HG03139 (cell line): ENCODE results near the gene FOXB1.

Source experiments
- ATAC-seq: cut with Tn5 transposase; IDR thresholded peaks from one replicate; pipeline ENCODE4 v1.9.1; 2021; ENCODE audit not compliant: unreplicated experiment

Gene FOXB1

DNA sequence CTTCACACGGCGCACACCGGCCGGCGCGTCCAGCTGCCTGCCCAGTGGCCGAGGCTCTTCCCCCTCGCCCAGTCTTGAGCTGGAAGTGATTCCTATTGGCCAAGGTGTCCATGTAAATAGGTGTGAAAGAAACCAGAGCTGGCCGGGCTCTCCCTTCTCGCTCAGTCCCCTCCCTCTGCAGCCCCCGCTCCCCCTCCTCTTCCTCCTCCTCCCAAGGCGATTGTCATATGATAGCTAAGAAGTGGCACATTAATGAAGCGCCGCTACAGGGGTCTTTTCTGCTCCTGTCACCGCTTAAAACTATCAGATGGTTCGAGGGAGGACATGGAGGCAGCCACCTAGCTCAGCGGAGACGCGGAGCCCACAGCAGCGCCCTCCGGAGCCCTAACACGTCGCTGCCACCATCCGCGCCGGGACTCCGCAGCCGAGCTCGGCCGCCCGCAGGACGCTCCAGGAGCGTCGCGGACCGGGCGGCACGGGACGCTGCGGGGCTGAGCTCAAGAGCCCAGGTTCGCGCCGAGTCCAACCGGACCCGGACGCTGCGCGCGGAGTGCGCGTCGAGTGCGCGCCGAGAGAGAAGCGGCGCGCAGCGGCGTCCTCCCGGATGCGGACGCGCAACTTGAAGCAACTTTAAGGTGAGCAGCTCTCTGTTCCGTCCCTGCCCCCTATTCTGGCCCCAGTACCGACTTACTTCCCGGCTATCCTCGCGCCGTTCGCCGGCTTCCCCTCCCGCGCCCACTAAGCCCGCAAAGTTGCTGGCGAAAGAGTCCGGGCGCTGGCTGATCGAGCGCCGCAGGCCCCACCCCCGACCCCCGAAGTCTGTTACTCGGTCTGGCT, at the start of gene FOXB1:
Gene FOXB1, plus strand, starts transcription at position 303 of the 837 bp plus-strand sequence. CDS start 653 bp downstream, outside the sequence.
- no peak for ATAC-seq

DNA sequence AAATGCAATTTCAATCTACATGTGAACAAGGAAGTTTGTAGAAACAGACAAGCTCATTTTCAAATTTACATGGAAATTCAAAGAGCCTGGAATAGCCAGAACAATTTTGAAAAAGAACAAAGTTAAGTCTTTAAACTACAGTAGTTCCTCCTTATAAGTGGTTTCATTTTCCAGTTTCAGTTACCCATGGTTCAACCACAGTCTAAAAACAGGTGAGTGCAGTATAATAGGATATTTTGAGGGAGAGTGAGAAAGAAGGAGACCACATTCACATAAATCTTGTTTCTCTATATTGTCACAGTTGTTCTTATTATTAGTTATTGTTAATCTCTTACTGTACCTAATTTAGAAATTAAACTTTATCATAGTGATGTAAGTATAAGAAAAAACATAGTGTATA, 45.8 kb upstream of the FOXB1 start:
- ATAC-seq: no peak

DNA sequence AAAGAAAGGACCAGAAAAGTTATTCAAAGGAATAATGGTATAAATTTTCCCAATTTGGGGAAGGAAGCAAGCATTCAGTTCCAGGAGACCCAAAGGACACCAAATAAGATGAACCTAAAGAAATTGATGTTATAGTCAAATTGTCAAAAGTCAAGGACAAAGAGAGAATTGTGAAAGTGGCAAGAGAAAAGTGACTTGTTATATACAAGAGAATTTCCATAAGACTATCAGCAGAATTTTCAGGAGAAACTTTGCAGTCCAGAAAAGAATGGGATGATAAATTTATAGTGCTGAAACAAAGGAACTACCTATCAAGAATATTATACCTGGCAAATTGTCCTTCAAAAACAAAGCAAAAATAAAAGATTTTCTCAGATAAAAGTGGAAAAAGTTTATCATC, 43.8 kb upstream of the FOXB1 start:
- ATAC-seq: no peak

DNA sequence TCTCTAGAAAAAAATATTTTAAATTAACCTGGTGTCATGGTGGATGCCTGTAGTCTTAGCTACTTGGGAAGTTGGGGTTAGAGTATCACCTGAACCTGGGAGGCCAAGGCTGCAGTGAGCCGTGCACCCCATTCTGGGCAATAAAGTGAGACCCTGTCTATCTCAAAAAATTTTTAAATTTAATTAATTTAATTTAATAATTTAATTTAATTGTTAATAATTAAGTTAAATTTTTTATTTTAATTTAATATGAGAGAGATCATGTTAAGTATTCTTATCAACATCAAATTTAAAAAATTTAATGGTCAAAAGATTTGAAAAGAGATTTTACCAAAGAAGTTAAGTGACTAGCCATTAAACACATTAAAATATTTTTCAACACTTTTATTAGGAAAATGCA, 40.8 kb upstream of the FOXB1 start:
- ATAC-seq: no peak

DNA sequence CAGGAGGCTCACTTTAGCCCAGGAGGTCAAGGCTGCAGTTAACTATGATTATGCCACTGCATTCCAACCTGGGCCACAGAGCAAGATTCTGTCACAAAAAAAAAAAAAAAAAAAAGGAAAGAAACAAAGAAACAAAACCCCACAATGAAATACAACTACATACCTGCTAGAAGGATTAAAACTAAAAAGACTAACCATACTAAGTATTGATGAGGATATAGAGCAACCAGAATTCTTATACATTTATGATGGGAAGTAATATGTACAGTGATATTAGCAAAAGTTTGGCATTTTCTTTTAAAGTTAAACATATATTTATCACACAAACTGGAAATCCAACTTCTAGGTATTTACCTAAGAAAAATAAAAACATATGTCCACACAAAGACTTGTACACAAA, 40.2 kb upstream of the FOXB1 start:
- no peak for ATAC-seq

DNA sequence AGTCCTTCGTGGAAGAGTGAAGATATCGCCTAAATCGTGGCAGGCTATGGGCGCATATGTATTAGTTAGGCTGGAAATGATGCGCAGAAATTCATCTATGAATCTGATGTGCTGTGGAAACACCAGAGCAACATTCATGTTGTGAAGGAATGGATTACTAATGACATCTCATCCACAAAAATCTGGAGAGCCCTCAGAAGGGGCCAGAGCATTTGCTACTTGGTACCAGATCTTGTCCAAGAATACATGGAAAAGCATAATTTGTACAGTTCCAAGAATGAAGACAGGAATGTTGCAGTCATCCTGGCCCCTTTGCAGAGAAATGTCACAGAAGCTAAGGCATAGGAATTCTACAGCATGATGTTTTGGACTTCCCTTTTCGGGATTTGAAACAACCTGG, 38.4 kb upstream of the FOXB1 start:
- ATAC-seq: no peak

DNA sequence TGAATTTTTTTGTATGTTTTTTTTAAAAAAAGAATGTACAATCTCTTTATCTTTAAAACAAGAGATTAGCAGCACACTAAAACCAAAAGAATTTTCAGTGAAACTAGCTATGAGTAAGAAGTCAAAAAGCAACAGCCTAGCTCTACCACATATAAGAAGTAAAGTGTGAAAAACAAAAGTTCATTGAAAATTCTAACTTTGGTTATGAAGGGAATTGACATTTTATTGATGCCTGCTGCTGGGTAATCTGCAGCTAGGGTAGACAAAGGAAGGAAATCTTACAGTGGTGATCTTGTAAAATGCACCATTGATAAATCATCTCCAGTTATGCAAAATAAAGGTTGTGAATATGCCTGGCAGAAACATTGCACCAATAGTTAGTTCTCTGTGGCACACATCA, 37.8 kb upstream of the FOXB1 start:
- no peak for ATAC-seq

DNA sequence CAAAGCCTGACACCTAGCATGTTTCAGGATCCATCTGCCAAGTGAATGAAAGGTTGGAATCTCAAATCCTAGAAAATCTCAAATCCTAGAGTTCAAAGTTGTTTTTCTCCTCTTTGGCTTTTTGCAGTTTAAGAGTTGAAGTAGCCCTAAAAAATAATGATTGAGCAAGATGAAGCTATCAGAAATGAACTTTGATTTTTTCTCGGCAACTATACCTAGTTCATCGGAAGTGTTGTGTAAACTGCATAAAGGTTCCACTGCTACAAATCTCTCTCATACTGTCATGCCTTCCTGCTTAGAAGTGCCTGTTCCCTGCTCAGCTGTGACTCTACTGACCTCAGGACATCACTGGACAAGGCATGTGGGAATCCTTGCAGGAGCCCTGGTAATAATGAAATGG, 35.8 kb upstream of the FOXB1 start:
- no peak for ATAC-seq

DNA sequence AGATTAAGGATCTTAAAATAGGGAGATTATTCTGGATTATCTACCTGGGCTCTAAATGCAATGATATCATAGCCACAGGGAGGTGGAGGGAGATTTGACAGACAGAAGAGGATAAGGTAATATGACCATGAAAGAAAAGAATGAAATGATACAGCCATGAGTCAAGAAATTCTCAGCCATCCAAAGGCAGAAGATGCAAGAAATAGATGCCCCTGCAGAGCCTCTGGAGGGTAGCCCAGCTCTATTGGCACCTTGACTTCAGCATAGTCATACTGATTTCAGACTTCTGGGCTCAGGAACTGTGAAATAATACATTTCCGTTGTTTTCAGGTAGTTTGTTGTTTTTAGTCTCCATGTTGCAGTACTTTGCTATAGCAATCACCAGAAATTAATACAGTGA, 31.9 kb upstream of the FOXB1 start:
- ATAC-seq: no peak

DNA sequence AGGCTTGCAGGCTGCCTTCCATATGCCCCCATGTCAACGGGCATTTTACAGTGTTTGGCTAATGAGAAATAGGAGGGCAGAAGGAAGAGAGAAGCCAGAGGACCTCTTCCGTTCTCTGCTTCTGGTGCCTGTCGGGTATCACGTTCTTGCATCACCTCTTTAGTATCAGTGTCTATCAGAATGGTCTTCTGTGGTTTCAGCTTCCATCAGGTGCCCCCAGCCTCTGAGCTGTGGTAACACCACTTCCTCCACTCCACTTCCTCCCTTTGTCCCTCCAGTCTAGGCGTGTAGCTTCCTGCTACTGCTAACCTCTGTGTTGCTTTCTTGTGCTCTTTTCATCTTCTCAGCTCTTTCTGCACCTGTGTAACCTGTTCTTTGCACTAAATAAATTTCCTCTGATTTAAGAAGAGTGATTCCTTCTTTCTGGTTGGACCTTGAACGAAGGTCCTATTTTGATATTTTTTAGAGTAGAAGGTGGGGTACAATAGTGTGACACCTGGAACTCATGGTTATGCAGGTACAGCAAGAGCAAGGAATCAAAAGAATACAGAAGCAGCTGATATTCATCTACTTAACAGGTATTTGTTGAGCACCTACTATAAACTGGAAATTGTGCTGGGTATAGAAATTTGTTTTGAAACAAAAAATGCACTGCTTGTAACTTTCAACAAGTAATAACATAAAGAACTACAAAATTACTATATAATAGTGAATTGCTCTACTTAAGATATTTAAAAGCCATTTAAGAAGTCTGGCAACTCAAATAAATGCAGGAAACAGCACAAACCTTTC, 27.4 kb upstream of the FOXB1 start:
- ATAC-seq: no peak

DNA sequence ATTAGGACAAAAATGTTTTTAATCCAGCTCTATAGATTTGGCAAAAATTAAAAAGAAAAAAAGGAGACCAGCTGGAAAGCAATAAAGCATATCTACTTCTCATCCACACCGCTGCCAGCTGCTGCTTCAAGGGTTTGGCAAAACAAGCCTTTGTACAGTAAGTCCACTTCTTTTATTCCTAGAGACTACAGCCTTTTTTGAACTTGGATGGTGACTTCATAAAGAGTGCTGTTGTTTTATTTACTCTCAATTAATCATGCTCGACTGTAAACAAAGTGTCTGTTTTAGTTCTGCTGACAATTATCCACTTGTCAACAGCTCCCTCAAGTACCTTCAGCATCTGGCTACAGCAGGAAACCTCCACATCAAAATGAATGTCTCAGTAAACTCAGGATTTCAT, 12.3 kb upstream of the FOXB1 start:
- ATAC-seq: no peak

DNA sequence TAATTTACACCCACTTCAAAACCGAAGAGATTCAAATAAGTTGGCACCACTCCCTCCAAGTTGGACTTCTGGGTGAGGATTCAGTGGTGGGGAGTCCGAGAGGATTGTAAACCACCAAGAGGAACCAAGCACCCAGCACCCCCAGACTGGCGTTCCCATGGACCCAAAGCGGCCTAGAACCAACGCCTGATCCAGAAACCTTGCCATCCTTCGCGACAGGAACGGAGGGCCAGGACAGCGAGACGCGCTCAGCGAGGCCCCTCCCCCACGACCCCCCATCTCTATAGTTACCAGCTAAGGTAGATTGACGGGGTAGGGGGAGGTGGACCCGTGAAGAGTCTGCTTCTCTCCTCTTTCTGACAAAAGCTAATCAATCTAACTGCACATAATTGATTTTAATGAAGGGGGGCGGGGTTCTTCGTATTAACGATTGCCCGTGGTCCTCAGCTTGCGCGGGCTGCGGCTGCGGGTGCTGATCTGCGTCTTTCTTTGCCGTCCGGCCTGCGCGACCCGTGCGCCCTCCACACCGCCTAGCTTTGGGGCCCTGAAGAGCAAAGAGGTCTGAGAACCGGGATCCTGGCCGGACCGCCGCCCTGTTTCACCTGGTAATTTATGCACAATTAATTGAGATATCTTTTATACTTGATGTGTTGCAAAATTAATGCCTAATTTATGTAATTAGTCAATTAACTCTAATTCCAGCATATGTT, 10.9 kb upstream of the FOXB1 start:
- no peak for ATAC-seq

DNA sequence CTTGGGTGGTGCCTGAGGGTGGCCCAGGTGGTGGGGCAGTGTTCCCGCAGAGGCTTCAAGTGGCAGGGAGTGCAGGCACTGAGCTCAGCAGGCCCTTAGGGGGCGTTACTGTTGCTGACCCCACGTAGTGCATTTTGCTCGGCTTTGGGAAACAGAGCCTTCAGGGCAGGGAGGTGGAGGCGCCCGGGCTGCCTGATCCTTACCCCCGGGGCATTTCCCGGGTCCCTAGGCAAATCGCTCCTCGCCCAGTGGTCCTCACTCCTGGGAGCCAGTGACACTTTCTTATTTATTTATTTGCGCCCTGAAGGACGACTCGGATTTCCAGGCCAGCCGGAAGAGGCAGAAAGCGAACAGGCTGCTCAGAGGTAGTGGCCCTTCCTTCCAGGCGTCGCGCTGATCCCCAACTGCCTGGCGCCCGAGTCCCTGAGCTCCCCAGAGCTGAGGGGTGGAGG, 10.1 kb upstream of the FOXB1 start:
- no peak for ATAC-seq

DNA sequence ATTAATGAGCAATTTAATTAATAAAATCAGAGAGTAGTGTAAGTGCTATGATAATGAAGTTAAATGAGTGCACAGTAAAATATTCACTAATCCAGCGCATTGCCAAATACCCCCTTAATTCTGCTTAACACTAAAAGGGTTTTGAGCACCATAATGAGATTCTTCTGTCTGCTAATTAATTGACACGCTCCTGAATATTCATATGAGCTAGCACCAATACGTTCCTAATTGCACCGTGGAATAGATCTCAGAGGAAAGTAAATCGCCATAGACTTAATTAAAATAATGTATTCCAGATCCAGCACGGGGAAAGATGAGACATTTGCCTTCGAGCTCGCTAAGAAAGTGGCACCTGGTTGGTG, 9.6 kb upstream of the FOXB1 start:
- no peak for ATAC-seq

DNA sequence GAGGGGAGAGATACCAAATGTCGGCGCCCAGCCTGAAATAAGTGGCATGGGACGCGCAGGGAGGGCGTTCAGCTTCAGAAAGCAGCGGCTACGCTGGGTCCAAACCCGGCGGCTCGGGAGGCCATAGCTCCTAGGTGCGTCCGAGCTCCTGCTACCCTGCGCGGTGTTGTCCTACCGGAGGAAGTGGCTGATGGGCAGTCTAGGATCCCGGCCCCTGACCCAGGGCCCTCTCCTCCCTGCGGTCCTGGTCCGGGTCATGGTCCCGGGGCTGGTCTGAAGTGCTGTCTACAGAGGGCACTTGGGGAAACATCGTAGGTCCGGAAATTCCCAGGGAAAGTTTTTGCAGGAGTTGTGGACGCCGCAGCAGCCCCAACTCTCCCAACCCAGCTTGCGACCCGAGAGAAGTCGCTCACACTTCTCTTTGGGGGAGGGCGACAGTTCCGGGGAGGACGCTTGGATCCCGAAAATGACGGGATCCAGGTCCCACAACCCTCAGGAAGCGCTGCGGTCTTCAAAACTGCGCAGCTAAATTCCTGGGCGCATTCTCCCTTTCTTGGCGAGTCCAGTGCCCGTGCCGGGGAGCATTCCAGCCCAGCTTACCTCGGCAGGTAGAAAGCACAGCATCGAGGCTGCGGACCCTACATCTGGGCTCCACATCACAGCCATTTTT, 9.1 kb upstream of the FOXB1 start:
- ATAC-seq: no peak

DNA sequence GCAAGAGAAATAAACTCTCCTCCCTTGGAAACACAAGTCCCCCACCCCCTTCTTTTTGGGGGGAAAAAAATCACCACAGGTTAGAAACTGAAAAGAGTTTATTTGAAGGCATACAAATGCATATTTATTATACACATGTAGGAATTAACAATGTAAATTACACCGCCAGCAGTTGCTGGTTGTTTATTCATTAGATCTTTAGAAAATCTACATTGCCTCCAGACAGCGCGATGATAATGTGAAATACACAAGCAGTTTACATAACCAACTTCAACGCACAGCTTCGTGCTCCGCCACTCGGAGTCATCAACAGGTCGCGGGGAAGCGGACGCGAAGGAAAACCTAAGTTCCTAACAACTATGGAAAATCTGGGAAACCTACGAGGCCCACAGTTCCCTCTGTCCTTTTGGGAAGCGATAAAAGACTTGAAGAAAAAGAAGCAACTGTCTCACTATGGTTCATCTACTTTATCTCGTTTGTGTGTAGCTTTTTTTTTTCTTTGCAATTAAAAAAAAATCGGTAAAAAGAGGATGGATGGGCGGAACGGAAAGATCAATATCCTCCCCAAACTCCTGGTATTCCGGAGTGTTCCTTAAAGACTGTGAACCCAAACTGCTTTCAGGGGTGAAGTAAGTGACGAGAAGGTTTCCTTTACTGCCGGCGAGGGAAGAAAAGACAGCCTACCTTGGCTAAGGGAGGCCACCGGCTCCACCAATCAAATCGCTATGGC, 8.4 kb upstream of the FOXB1 start:
- ATAC-seq: no peak

DNA sequence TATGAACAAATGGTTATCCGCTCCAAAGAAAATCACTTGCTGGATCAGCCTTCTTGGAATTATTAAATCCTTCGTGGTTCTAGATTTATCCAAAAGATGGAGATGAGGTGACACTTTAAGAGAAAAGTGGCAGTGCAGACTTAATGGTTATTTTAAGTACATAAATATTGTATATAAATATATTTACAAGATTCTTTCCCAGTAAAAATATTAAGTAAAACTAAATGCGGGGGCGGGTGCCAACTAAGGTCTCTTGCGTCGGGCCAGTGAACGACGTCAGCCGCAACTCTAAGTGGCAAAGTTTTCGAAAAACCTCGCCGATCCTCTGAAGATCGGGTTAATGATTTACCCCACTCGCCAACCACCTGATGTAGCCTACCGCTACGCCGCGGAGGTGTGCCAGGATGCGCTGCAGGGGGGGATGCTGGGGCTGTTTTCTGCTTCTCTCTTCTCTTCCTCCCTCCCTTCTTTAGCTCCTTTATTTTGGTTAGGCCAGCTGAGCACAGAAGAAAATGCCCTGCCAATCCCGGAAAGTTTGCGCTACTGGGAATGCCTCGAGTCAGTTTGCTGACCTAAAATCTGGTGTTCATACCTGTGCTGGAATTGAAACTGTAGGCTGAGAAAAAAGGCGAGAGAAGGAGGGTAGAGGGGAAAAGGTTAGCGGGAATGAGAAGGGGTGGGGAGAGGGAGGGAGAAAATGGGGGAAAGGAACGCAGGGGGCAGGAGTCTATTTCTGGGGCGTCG, 7.6 kb upstream of the FOXB1 start:
- ATAC-seq: no peak

DNA sequence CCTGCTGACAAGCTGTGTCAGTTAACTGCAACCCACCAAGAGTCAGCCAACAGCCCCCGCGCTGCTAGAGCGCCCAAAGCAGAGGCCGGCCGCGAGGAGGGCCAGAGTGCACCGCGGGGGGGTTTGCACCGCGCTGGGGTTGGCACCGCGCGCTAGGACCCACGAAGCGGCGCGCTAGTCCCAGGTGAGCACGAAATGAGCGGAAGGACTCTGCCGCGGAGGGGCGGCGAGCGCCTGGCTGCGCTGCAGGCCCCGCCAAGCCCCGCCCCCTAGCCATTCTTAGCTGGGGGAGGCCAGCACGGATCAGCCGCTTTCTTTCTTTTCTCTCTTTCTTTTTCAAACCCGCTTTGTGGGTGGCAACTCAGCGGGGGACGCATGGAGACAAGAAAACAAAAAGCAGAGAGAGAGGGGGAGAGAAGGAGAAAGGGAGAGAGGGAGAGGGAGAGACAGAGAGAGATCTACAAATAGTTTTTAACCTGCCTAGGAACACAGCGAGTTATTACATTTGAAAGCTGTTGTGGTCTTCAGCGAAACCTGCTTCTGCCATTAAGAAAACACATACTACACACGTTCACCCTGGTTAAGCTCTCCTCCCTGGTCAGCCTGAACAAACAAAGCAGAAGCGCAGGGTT, 6.9 kb upstream of the FOXB1 start:
- ATAC-seq: no peak

DNA sequence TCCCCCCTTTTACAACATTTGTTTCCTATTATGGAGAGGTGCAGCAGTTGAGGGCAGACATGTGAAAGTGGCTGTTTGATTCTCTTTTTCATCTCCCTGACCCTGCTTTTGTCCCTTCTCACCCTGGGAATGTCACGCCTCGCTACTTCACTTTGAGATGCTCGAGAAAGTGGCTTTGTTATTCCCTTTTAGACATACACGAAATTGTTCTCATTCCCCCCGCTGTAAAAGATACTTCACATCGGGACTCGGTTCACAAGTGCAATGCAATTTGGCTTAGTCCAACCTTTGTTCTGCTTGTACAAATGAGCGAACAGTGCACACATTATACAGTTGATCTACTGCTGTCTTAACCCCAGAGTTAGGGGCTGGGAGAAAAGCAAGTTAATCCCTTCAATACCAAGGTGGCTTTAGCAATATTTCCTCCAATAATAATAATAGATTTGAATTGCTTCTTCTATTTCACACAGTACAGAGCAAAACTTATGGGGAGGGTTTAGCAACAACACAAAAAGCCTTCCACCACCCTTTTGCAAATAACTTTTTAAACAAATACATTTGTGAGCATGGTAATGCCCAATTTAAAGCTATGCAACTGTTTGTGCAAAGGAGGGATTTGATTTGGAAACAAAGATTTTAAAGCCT, 5.7 kb upstream of the FOXB1 start:
- no peak for ATAC-seq
